Spinal cord (tissue), 4 donors: ENCODE data around the gene TEX14. TPM values are rescaled to one million over a fixed set of nuclear protein-coding genes. Genes with fewer than 3 reads are reported as not detected.

Source experiments
- polyA plus RNA-seq, 2 donors: library from polyadenylated mRNA; unstranded; fragments of 120-200 nt; gene quantifications; one replicate each; pipeline ENCODE4 v1.2.1, GENCODE V29; 2013; ENCODE audit not compliant: insufficient read length in 2 of 2
- small RNA-seq: library from RNA; depleted of rRNA; stranded (forward); fragments of <200 nt; gene quantifications from one replicate; pipeline ENCODE3, GENCODE V24; 2014; ENCODE audit warnings: low replicate concordance
- total RNA-seq, 2 donors: library from RNA; depleted of rRNA in 1 of 2; stranded (reverse); fragments of 120-200 nt in 1 of 2; fragments of >200 nt in 1 of 2; gene quantifications; one replicate each; pipeline versions ENCODE4 v1.2.3 to v1.2.4, GENCODE V29; 2013 to 2014

Gene TEX14
- total and polyA plus RNA-seq, 4 donors: 0.30 to 1.3 (median 0.61) TPM

Small RNA genes within 50 kb of the gene (small RNA-seq; reads per million reads assigned to genes)
- gene AC011195.1 (not detected), gene RF00012 (0.06 reads per million), gene RNU1-108P (0.06 reads per million), gene RNU1-52P (not detected), gene RNU1-85P (not detected)

Other genes with a start within 250 kb of the TEX14 start
- under 1 TPM; 0.28 to 0.50 TPM for gene HSF5, start 203.6 kb downstream of the TEX14 start, total RNA-seq
- under 1 TPM; 0.10 to 0.20 TPM for gene HSF5, start 203.6 kb downstream of the TEX14 start, polyA plus RNA-seq
- 10 to 100 TPM; 54.2 to 76.1 TPM for gene MTMR4, start 177.4 kb downstream of the TEX14 start, total RNA-seq
- gene MTMR4, start 177.4 kb downstream of the TEX14 start, polyA plus RNA-seq: 10 to 100 TPM; 67.6 to 72.4 TPM
- gene RAD51C, start 557 bp upstream of the TEX14 start, total RNA-seq: 10 to 100 TPM; 32.7 to 40.7 TPM
- gene RAD51C, start 557 bp upstream of the TEX14 start, polyA plus RNA-seq: 10 to 100 TPM; 38.4 to 51.6 TPM
- 10 to 100 TPM; 10.9 to 42.0 TPM for gene PPM1E, start 63.8 kb upstream of the TEX14 start, total RNA-seq
- 10 to 100 TPM; 26.6 to 38.6 TPM for gene PPM1E, start 63.8 kb upstream of the TEX14 start, polyA plus RNA-seq